ENCODE data around the gene TIMP2.
A peak's percentile ranks its signal among the peaks of the same experiment; 100 is the strongest.

TIMP2 gene

GRCh38 chr17:78944026-78944425 is 18.8 kb upstream of the TIMP2 start:
- Histone ChIP-seq H3K4me1 (ENCODE audit: control insufficient read depth, insufficient read depth, low read length, unreplicated experiment) (peaks cover 14% of the 10 kb centered on the region), H3K36me3 (ENCODE audit: insufficient read depth, low read length) (no peaks in the 10 kb centered on the region), H3K4me3 (ENCODE audit: low read depth, low read length) (no peak overlapping the region), H2AFZ (ENCODE audit: low read length, unreplicated experiment) (no peak overlapping the region), H3K27ac (ENCODE audit: low read depth, low read length) (no peak overlapping the region), H3K27me3 (ENCODE audit: insufficient read depth, low read length) (no peaks in the 10 kb centered on the region), H3K79me2 (ENCODE audit: control insufficient read depth, insufficient read depth, low read length, unreplicated experiment) (no peaks in the 10 kb centered on the region)

- peaks cover 27% of the 10 kb centered on the region for H3K4me1 ChIP-seq (ENCODE audit: control insufficient read depth, insufficient read depth, low read length, unreplicated experiment)
- no peak overlapping the region for H3K4me3 ChIP-seq (ENCODE audit: low read depth, low read length)
- H3K27me3 ChIP-seq (ENCODE audit: insufficient read depth, low read length) = no peaks in the 10 kb centered on the region
- no peak overlapping the region for H2AFZ ChIP-seq (ENCODE audit: low read length, unreplicated experiment)
- H3K27ac ChIP-seq (ENCODE audit: low read depth, low read length) = no peak overlapping the region
- H3K79me2 ChIP-seq (ENCODE audit: control insufficient read depth, insufficient read depth, low read length, unreplicated experiment) = no peaks in the 10 kb centered on the region
- no peaks in the 10 kb centered on the region for H3K36me3 ChIP-seq (ENCODE audit: insufficient read depth, low read length)
Measured at GRCh38 chr17:78940708-78941107, 15.5 kb upstream of the TIMP2 start.

GRCh38 chr17:78940258-78940657 is 15.1 kb upstream of the TIMP2 start:
- no peaks in the 10 kb centered on the region for H3K27me3 ChIP-seq (ENCODE audit: insufficient read depth, low read length)
- H2AFZ ChIP-seq (ENCODE audit: low read length, unreplicated experiment) = no peak overlapping the region
- no peak overlapping the region for H3K4me3 ChIP-seq (ENCODE audit: low read depth, low read length)
- H3K27ac ChIP-seq (ENCODE audit: low read depth, low read length) = 0 out of 2 replicates have a peak overlapping the region, but pooled peaks have one; percentile 54
- no peaks in the 10 kb centered on the region for H3K79me2 ChIP-seq (ENCODE audit: control insufficient read depth, insufficient read depth, low read length, unreplicated experiment)
- peaks cover 30% of the 10 kb centered on the region for H3K4me1 ChIP-seq (ENCODE audit: control insufficient read depth, insufficient read depth, low read length, unreplicated experiment)
- no peaks in the 10 kb centered on the region for H3K36me3 ChIP-seq (ENCODE audit: insufficient read depth, low read length)

- peak overlapping the region; percentile 54; the same call in 1 of the 2 replicates for H3K27ac ChIP-seq (ENCODE audit: low read depth, low read length)
- no peaks in the 10 kb centered on the region for H3K36me3 ChIP-seq (ENCODE audit: insufficient read depth, low read length)
- peak overlapping the region; percentile 55 for H2AFZ ChIP-seq (ENCODE audit: low read length, unreplicated experiment)
Measured at GRCh38 chr17:78939615-78940014, 14.4 kb upstream of the TIMP2 start.

GRCh38 chr17:78937561-78937960 is 12.4 kb upstream of the TIMP2 start:
- Histone ChIP-seq H3K79me2 (ENCODE audit: control insufficient read depth, insufficient read depth, low read length, unreplicated experiment) (no peaks in the 10 kb centered on the region), H3K27me3 (ENCODE audit: insufficient read depth, low read length) (no peaks in the 10 kb centered on the region), H3K4me1 (ENCODE audit: control insufficient read depth, insufficient read depth, low read length, unreplicated experiment) (peaks cover 53% of the 10 kb centered on the region), H3K36me3 (ENCODE audit: insufficient read depth, low read length) (no peaks in the 10 kb centered on the region), H3K27ac (ENCODE audit: low read depth, low read length) (no peak overlapping the region), H3K4me3 (ENCODE audit: low read depth, low read length) (no peak overlapping the region), H2AFZ (ENCODE audit: low read length, unreplicated experiment) (no peak overlapping the region)

More at GRCh38 chr17:78939615-78940014, 14.4 kb upstream of the TIMP2 start:
- Histone ChIP-seq H3K4me3 (ENCODE audit: low read depth, low read length) (no peak overlapping the region), H3K27me3 (ENCODE audit: insufficient read depth, low read length) (no peaks in the 10 kb centered on the region), H3K4me1 (ENCODE audit: control insufficient read depth, insufficient read depth, low read length, unreplicated experiment) (peaks cover 36% of the 10 kb centered on the region), H3K79me2 (ENCODE audit: control insufficient read depth, insufficient read depth, low read length, unreplicated experiment) (no peaks in the 10 kb centered on the region)

- H3K4me1 ChIP-seq (ENCODE audit: control insufficient read depth, insufficient read depth, low read length, unreplicated experiment) = peaks cover 54% of the 10 kb centered on the region
- H3K4me3 ChIP-seq (ENCODE audit: low read depth, low read length) = peak overlapping the region; percentile 60; the same call in 1 of the 2 replicates
- no peaks in the 10 kb centered on the region for H3K27me3 ChIP-seq (ENCODE audit: insufficient read depth, low read length)
Measured at GRCh38 chr17:78935419-78936323, 10.5 kb upstream of the TIMP2 start.

GRCh38 chr17:78934681-78935418 is 9.7 kb upstream of the TIMP2 start:
- no peaks in the 10 kb centered on the region for H3K36me3 ChIP-seq (ENCODE audit: insufficient read depth, low read length)
- H3K79me2 ChIP-seq (ENCODE audit: control insufficient read depth, insufficient read depth, low read length, unreplicated experiment) = no peaks in the 10 kb centered on the region
- H3K27me3 ChIP-seq (ENCODE audit: insufficient read depth, low read length) = no peaks in the 10 kb centered on the region
- H2AFZ ChIP-seq (ENCODE audit: low read length, unreplicated experiment) = no peak overlapping the region
- peak overlapping the region; percentile 60 for H3K4me3 ChIP-seq (ENCODE audit: low read depth, low read length)
- peaks cover 48% of the 10 kb centered on the region for H3K4me1 ChIP-seq (ENCODE audit: control insufficient read depth, insufficient read depth, low read length, unreplicated experiment)
- H3K27ac ChIP-seq (ENCODE audit: low read depth, low read length) = peak overlapping the region; percentile 97

More at GRCh38 chr17:78935419-78936323, 10.5 kb upstream of the TIMP2 start:
- Histone ChIP-seq H3K27ac (ENCODE audit: low read depth, low read length) (peak overlapping the region; percentile 97), H3K36me3 (ENCODE audit: insufficient read depth, low read length) (no peaks in the 10 kb centered on the region), H2AFZ (ENCODE audit: low read length, unreplicated experiment) (no peak overlapping the region), H3K79me2 (ENCODE audit: control insufficient read depth, insufficient read depth, low read length, unreplicated experiment) (no peaks in the 10 kb centered on the region)

GRCh38 chr17:78933959-78934568 is 8.9 kb upstream of the TIMP2 start:
- H3K36me3 ChIP-seq (ENCODE audit: insufficient read depth, low read length) = no peaks in the 10 kb centered on the region
- H3K27me3 ChIP-seq (ENCODE audit: insufficient read depth, low read length) = no peaks in the 10 kb centered on the region
- H3K79me2 ChIP-seq (ENCODE audit: control insufficient read depth, insufficient read depth, low read length, unreplicated experiment) = no peaks in the 10 kb centered on the region
- peaks cover 40% of the 10 kb centered on the region for H3K4me1 ChIP-seq (ENCODE audit: control insufficient read depth, insufficient read depth, low read length, unreplicated experiment)
- H3K4me3 ChIP-seq (ENCODE audit: low read depth, low read length) = peak overlapping the region; percentile 60
- no peak overlapping the region for H2AFZ ChIP-seq (ENCODE audit: low read length, unreplicated experiment)
- H3K27ac ChIP-seq (ENCODE audit: low read depth, low read length) = peak overlapping the region; percentile 97

- Histone ChIP-seq H3K4me1 (ENCODE audit: control insufficient read depth, insufficient read depth, low read length, unreplicated experiment) (peaks cover 39% of the 10 kb centered on the region), H3K27ac (ENCODE audit: low read depth, low read length) (peak overlapping the region; percentile 97), H2AFZ (ENCODE audit: low read length, unreplicated experiment) (no peak overlapping the region), H3K4me3 (ENCODE audit: low read depth, low read length) (peak overlapping the region; percentile 60), H3K79me2 (ENCODE audit: control insufficient read depth, insufficient read depth, low read length, unreplicated experiment) (no peaks in the 10 kb centered on the region), H3K27me3 (ENCODE audit: insufficient read depth, low read length) (no peaks in the 10 kb centered on the region), H3K36me3 (ENCODE audit: insufficient read depth, low read length) (no peaks in the 10 kb centered on the region)
Measured at GRCh38 chr17:78933025-78933958, 8.1 kb upstream of the TIMP2 start.

Measured in ACC112 (cell line).